DND-41 (cell line): ENCODE results near the gene OXGR1.
A peak's percentile ranks its signal among the peaks of the same experiment; 100 is the strongest.
"Not testable (repeated sequence)": the region's sequence is repeated elsewhere in the genome, so short reads cannot be mapped to it uniquely, and the experiment has no call there.

ENCODE experiments used
- ATAC-seq: fragments of 200-7000 bp; cut with Tn5 transposase; 3 replicates; pipeline ENCODE4 v1.9.1; 2021; ENCODE audit warnings: low read depth; ENCODE audit not compliant: insufficient read depth
- DNase-seq: peaks from one replicate; pipeline ENCODE4 v3.0.0-alpha.2; 2020
- H2AFZ ChIP-seq: 2 replicates; pipeline ENCODE4 v1.6.0; 2012; ENCODE audit warnings: low read depth, low read length
- H3K27ac ChIP-seq: 2 replicates; pipeline ENCODE4 v1.5.1; 2012; ENCODE audit warnings: low read length, inconsistent platforms
- H3K27me3 ChIP-seq: fragments of 200-600 bp; sonication (generic); 2 replicates; pipeline ENCODE4 v1.6.0; 2012; ENCODE audit warnings: low read length, mild to moderate bottlenecking, inconsistent platforms; ENCODE audit not compliant: insufficient read depth, poor library complexity
- H3K36me3 ChIP-seq: 2 replicates; pipeline ENCODE4 v1.5.1; 2012; ENCODE audit warnings: low read length, inconsistent platforms; ENCODE audit not compliant: insufficient read depth
- H3K4me1 ChIP-seq: 2 replicates; pipeline ENCODE4 v1.5.1; 2012; ENCODE audit warnings: mild to moderate bottlenecking, low read length; ENCODE audit not compliant: insufficient read depth
- H3K4me2 ChIP-seq: 2 replicates; pipeline ENCODE4 v1.6.0; 2012; ENCODE audit warnings: mild to moderate bottlenecking, moderate library complexity, low read length, inconsistent platforms; ENCODE audit not compliant: insufficient read depth
- H3K4me3 ChIP-seq, 2 experiments: fragments of 200-600 bp in 1 of 2; shearing (Covaris generic) in 1 of 2; 2 replicates each; pipeline ENCODE4 v1.5.1; 2012 to 2016; ENCODE audit warnings: inconsistent platforms in 2 of 2, low read length in 2 of 2, mild to moderate bottlenecking in 2 of 2, low read depth in 1 of 2, moderate library complexity in 1 of 2
- H3K79me2 ChIP-seq: 2 replicates; pipeline ENCODE4 v1.6.0; 2012; ENCODE audit warnings: low read length, inconsistent platforms; ENCODE audit not compliant: insufficient read depth
- H3K9ac ChIP-seq: 2 replicates; pipeline ENCODE4 v1.6.0; 2012; ENCODE audit warnings: low read depth, mild to moderate bottlenecking, inconsistent platforms, low read length, moderate library complexity
- H3K9me3 ChIP-seq: 2 replicates; pipeline ENCODE4 v1.5.1; 2012; ENCODE audit warnings: low read length, moderate library complexity, mild to moderate bottlenecking, inconsistent platforms; ENCODE audit not compliant: insufficient read depth, severe bottlenecking
- H4K20me1 ChIP-seq: 2 replicates; pipeline ENCODE4 v1.6.0; 2012; ENCODE audit warnings: low read length; ENCODE audit not compliant: insufficient read depth
- EZH2 ChIP-seq: IDR thresholded peaks from 3 replicates; pipeline ENCODE4 v1.6.1; 2012; ENCODE audit warnings: borderline replicate concordance, low read depth, mild to moderate bottlenecking, moderate library complexity, low read length, inconsistent platforms; ENCODE audit not compliant: severe bottlenecking
- TF ChIP-seq, protein P1 (sequence below): IDR thresholded peaks from 2 replicates; pipeline ENCODE4 v1.5.1; 2012; ENCODE audit warnings: borderline replicate concordance, low read length, moderate library complexity, mild to moderate bottlenecking; ENCODE audit not compliant: poor library complexity, severe bottlenecking; ENCODE audit errors: extremely low read depth

Gene OXGR1

GRCh38 chr13:96984051-96984508 lies 10.2 kb downstream of the OXGR1 start:
- H3K4me3 ChIP-seq = no peak overlapping the region
- no peaks in the 10 kb centered on the region for H3K9me3 ChIP-seq
- no peaks in the 10 kb centered on the region for H3K27me3 ChIP-seq
- H3K4me1 ChIP-seq = no peaks in the 10 kb centered on the region
- no peaks in the 10 kb centered on the region for H3K79me2 ChIP-seq
- no peaks in the 10 kb centered on the region for H4K20me1 ChIP-seq
- no peak overlapping the region for H3K4me2 ChIP-seq
- H3K27ac ChIP-seq = no peak overlapping the region
- no peak overlapping the region for H2AFZ ChIP-seq
- TF ChIP-seq, protein P1, sequence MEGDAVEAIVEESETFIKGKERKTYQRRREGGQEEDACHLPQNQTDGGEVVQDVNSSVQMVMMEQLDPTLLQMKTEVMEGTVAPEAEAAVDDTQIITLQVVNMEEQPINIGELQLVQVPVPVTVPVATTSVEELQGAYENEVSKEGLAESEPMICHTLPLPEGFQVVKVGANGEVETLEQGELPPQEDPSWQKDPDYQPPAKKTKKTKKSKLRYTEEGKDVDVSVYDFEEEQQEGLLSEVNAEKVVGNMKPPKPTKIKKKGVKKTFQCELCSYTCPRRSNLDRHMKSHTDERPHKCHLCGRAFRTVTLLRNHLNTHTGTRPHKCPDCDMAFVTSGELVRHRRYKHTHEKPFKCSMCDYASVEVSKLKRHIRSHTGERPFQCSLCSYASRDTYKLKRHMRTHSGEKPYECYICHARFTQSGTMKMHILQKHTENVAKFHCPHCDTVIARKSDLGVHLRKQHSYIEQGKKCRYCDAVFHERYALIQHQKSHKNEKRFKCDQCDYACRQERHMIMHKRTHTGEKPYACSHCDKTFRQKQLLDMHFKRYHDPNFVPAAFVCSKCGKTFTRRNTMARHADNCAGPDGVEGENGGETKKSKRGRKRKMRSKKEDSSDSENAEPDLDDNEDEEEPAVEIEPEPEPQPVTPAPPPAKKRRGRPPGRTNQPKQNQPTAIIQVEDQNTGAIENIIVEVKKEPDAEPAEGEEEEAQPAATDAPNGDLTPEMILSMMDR = no peak
- no peak for TF ChIP-seq EZH2
- ATAC-seq = no peak
- no peak for DNase-seq
- no peak overlapping the region for H3K9ac ChIP-seq
- no peaks in the 10 kb centered on the region for H3K36me3 ChIP-seq

DNA sequence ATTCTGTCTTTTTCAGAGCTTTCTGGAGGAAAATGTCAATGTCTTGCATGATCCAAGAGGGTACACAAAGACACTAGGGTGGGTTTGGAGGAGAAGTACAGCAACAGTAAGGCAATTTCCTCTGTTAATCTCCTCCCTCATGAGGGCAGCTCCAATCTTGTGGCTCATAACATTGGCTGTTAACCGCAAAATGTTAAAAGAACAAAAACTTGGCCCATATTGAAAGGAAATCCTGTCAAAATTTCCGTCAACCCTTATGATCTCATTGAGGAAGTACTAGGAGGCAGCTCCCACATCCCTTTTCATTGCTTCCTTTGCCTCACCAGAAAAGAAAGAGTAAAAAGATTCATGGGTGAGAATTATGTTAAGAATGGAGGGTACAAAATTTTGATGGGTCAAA lies 11.6 kb downstream of the OXGR1 start:
- no peaks in the 10 kb centered on the region for H3K9me3 ChIP-seq
- H3K9ac ChIP-seq = no peak overlapping the region
- no peaks in the 10 kb centered on the region for H3K79me2 ChIP-seq
- H2AFZ ChIP-seq = no peak overlapping the region
- no peak overlapping the region for H3K27ac ChIP-seq
- no peak for TF ChIP-seq EZH2
- TF ChIP-seq, protein P1 = no peak
- no peak overlapping the region for H3K4me3 ChIP-seq
- DNase-seq = no peak
- H3K4me1 ChIP-seq = no peaks in the 10 kb centered on the region
- H3K4me2 ChIP-seq = no peak overlapping the region
- no peaks in the 10 kb centered on the region for H3K36me3 ChIP-seq
- H4K20me1 ChIP-seq = no peaks in the 10 kb centered on the region
- H3K27me3 ChIP-seq = no peaks in the 10 kb centered on the region
- no peak for ATAC-seq

DNA sequence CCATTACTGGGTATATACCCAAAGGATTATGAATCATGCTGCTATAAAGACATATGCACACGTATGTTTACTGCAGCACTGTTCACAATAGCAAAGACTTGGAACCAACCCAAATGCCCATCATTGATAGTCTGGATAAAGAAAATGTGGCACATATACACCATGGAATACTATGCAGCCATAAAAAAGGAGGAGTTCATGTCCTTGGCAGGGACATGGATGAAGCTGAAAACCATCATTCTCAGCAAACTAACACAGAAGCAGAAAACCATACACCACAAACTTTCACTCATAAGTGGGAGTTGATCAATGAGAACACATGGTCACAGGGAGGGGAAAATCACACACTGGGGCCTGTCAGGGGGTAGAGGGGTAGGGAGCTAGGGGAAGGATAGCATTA lies 14.4 kb downstream of the OXGR1 start:
- not testable (repeated sequence) for H3K79me2 ChIP-seq, DNase-seq, H3K27me3 ChIP-seq, H3K4me2 ChIP-seq, H2AFZ ChIP-seq, H3K4me3 ChIP-seq, H4K20me1 ChIP-seq, H3K36me3 ChIP-seq, H3K4me1 ChIP-seq, H3K9me3 ChIP-seq, H3K9ac ChIP-seq, ATAC-seq, H3K27ac ChIP-seq

GRCh38 chr13:96968027-96968426 lies 26.2 kb downstream of the OXGR1 start:
- Histone ChIP-seq H3K79me2 (no peaks in the 10 kb centered on the region), H3K9ac (no peak overlapping the region), H2AFZ (no peak overlapping the region), H3K27ac (no peak overlapping the region), H3K4me2 (no peak overlapping the region), H4K20me1 (no peaks in the 10 kb centered on the region), H3K9me3 (peaks cover 29% of the 10 kb centered on the region), H3K36me3 (no peaks in the 10 kb centered on the region), H3K4me3 (no peak overlapping the region), H3K4me1 (no peaks in the 10 kb centered on the region), H3K27me3 (no peaks in the 10 kb centered on the region)
- ATAC-seq (no peak), DNase-seq (peak; percentile 21)
- no peak for TF ChIP-seq EZH2
- TF ChIP-seq, protein P1 = no peak
